Neuronal stem cell (in vitro differentiated cells): ENCODE data around the gene DUS2.
A peak's percentile ranks its signal among the peaks of the same experiment; 100 is the strongest.

ENCODE experiments used
- DNase-seq: peaks from one replicate; pipeline ENCODE4 v3.0.0-alpha.2; 2013; ENCODE audit warnings: low spot score
- H2AFZ ChIP-seq: one replicate; pipeline ENCODE4 v1.6.1; 2013; ENCODE audit warnings: mild to moderate bottlenecking, low read length, inconsistent platforms
- H2AK5ac ChIP-seq: 2 replicates; pipeline ENCODE4 v1.6.1; 2013; ENCODE audit warnings: low read depth, mild to moderate bottlenecking, inconsistent platforms, low read length, moderate library complexity, mixed read lengths
- H2BK120ac ChIP-seq: 2 replicates; pipeline ENCODE4 v1.6.1; 2013; ENCODE audit warnings: low read depth, mild to moderate bottlenecking, inconsistent platforms, low read length, moderate library complexity, mixed read lengths
- H2BK12ac ChIP-seq: one replicate; pipeline ENCODE4 v1.6.1; 2013; ENCODE audit warnings: low read length, inconsistent platforms
- H2BK15ac ChIP-seq: 2 replicates; pipeline ENCODE4 v1.6.1; 2013; ENCODE audit warnings: mild to moderate bottlenecking, low read length, inconsistent platforms, mixed read lengths
- H2BK5ac ChIP-seq: one replicate; pipeline ENCODE4 v1.6.1; 2013; ENCODE audit warnings: inconsistent platforms, mild to moderate bottlenecking, low read length, moderate library complexity
- H3K14ac ChIP-seq: one replicate; pipeline ENCODE4 v1.6.1; 2013; ENCODE audit warnings: low read length, inconsistent platforms
- H3K18ac ChIP-seq: 2 replicates; pipeline ENCODE4 v1.6.1; 2013; ENCODE audit warnings: low read length, inconsistent platforms
- H3K23ac ChIP-seq: 2 replicates; pipeline ENCODE4 v1.6.1; 2013; ENCODE audit warnings: low read depth, mild to moderate bottlenecking, mixed read lengths, low read length, inconsistent platforms; ENCODE audit not compliant: poor library complexity
- H3K27ac ChIP-seq: replicated peaks from 3 replicates; pipeline ENCODE4 v1.5.1; 2013; ENCODE audit warnings: low read length, inconsistent platforms
- H3K27me3 ChIP-seq, 3 experiments: 2 replicates each; pipeline ENCODE4 v1.6.1; 2013; ENCODE audit warnings: low read length in 3 of 3, mild to moderate bottlenecking in 2 of 3, inconsistent platforms in 1 of 3, low read depth in 1 of 3, mixed read lengths in 1 of 3, moderate library complexity in 1 of 3; ENCODE audit not compliant: control insufficient read depth in 3 of 3, insufficient read depth in 3 of 3
- H3K36me3 ChIP-seq, 2 donors: replicated peaks in 1 of 2; 2 replicates each; pipeline ENCODE4 v1.6.1; 2013; ENCODE audit warnings: low read length in 2 of 2; ENCODE audit not compliant: control insufficient read depth in 2 of 2, insufficient read depth in 2 of 2
- H3K4ac ChIP-seq: 2 replicates; pipeline ENCODE4 v1.6.1; 2013; ENCODE audit warnings: inconsistent platforms, mild to moderate bottlenecking, low read length, moderate library complexity
- H3K4me1 ChIP-seq, 2 donors: 1 replicate in 1 of 2; 2 replicates in 1 of 2; pipeline ENCODE4 v1.6.1; 2013; ENCODE audit warnings: low read length in 2 of 2, low read depth in 1 of 2; ENCODE audit not compliant: control insufficient read depth in 2 of 2, insufficient read depth in 1 of 2
- H3K4me2 ChIP-seq: one replicate; pipeline ENCODE4 v1.6.1; 2013; ENCODE audit warnings: mild to moderate bottlenecking, low read length, inconsistent platforms; ENCODE audit not compliant: insufficient read depth, poor library complexity, severe bottlenecking
- H3K4me3 ChIP-seq, 2 donors: 2 replicates each; pipeline ENCODE4 v1.5.1; 2013; ENCODE audit warnings: low read length in 2 of 2, mild to moderate bottlenecking in 2 of 2, inconsistent platforms in 1 of 2, moderate library complexity in 1 of 2
- H3K79me1 ChIP-seq: one replicate; pipeline ENCODE4 v1.6.1; 2013; ENCODE audit warnings: low read depth, mild to moderate bottlenecking, inconsistent platforms, low read length, moderate library complexity
- H3K9ac ChIP-seq: one replicate; pipeline ENCODE4 v1.6.1; 2013; ENCODE audit warnings: mild to moderate bottlenecking, low read depth, low read length, inconsistent platforms; ENCODE audit not compliant: poor library complexity
- H3K9me3 ChIP-seq, 2 donors: replicated peaks in 1 of 2; 2 replicates each; pipeline versions ENCODE3 to v1.6.1; 2013; ENCODE audit warnings: low read length in 2 of 2, mild to moderate bottlenecking in 2 of 2, inconsistent platforms in 1 of 2, low read depth in 1 of 2, mixed read lengths in 1 of 2, moderate library complexity in 1 of 2; ENCODE audit not compliant: control insufficient read depth in 2 of 2, insufficient read depth in 1 of 2
- H4K8ac ChIP-seq: one replicate; pipeline ENCODE4 v1.6.1; 2013; ENCODE audit warnings: low read depth, mild to moderate bottlenecking, inconsistent platforms, low read length, moderate library complexity
- H4K91ac ChIP-seq: one replicate; pipeline ENCODE4 v1.6.1; 2013; ENCODE audit warnings: low read length, low read depth, mild to moderate bottlenecking, inconsistent platforms; ENCODE audit not compliant: poor library complexity
- WGBS, 2 donors: extraction: QIAGEN DNeasy Blood & Tissue Kit; methylation state at CpG; one replicate each; pipeline ENCODE4 v1.1.7; 2013; ENCODE audit warnings: missing lambda C conversion rate in 2 of 2, mixed read lengths in 1 of 2; ENCODE audit not compliant: insufficient read length in 2 of 2, insufficient replicate concordance in 1 of 2; ENCODE audit errors: extremely low coverage in 2 of 2; 5-methylcytosine and 5-hydroxymethylcytosine counted together

Gene DUS2

DNA sequence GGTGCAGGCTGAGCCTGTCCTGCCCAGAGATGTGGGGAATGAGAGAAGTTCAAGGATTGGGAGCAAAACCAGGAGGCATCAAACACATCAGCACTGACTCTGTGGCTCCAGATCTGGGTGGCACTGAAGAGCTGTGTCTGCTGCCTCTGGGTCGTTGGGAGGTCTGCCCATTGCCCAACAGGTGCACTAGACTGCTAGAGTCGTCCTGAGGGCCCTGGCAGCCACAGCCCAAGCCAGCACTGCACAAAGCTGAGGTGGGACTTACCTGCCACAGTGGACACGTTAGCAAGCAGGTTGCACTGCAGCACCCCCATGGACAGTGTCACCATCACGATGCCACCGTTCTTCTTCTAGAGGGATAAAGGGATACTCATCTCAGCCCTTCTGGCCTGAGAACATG, 46.1 kb upstream of the DUS2 start:
- Histone ChIP-seq H3K9ac (no peak overlapping the region), H2BK120ac (no peak overlapping the region), H3K4me3 (no peak overlapping the region), H3K4ac (no peak overlapping the region), H3K36me3 (no peaks in the 10 kb centered on the region), H3K18ac (peak overlapping the region; percentile 59), H3K14ac (no peak overlapping the region), H3K4me2 (no peak overlapping the region), H2BK5ac (no peak overlapping the region), H3K27ac (no peak overlapping the region), H3K23ac (peak overlapping the region; percentile 10), H2BK12ac (no peak overlapping the region), H4K8ac (no peak overlapping the region), H2AK5ac (peak overlapping the region; percentile 1), H3K4me1 (no peaks in the 10 kb centered on the region), H2AFZ (no peak overlapping the region), H3K79me1 (no peaks in the 10 kb centered on the region), H4K91ac (no peak overlapping the region), H2BK15ac (peak overlapping the region; percentile 2), H3K27me3 (peaks cover 0 to 9% (median 0%) of the 10 kb centered on the region in 3 experiments), H3K9me3 (peaks cover 0 to 2% of the 10 kb centered on the region in 2 donors)
- no peak for DNase-seq
- WGBS, 2 donors = no CpG with 5 or more reads among the region's 5 CpGs

DNA sequence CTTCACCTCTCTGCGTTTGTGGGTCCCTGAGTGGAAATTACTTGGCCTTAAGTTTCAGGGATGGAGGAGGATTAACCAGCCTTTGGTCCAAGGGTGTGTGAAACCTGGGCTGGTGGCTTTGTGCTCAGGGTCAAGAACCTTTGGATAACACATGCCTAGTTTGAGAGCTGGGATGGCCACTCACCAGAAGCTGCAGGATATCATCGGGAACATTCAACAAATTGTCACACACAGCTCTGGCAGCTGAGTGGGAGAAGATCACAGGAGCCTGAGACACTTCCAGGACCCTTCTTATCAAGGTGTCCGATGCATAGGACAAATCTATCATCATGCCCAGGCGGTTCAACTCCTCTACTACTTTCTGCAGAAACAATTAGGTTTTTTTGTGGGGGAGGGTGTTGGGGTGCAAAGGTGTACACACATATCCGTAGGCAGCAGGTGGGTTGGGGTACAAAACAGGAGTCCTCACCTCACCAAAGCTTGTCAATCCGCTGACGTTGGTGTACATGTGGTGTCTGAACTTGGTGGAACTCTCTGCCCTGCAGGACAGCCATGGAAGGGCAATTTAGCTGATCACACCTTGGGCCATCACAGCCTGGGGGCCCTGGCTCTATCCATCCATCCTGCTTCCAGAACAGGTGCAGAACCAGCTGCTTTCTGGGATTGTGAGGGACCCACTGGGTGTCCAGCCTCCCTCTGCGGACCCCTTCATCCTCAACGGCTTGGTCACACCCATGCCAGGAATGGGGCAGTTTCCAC, 45.4 kb upstream of the DUS2 start:
- Histone ChIP-seq H2BK12ac (no peak overlapping the region), H3K4me3 (no peak overlapping the region), H3K27me3 (peaks cover 0 to 9% (median 0%) of the 10 kb centered on the region in 3 experiments), H2BK15ac (no peak overlapping the region), H4K91ac (no peak overlapping the region), H3K9me3 (peaks cover 0 to 2% of the 10 kb centered on the region in 2 donors), H3K23ac (peak overlapping the region; percentile 10), H3K14ac (no peak overlapping the region), H3K4me2 (no peak overlapping the region), H2AFZ (no peak overlapping the region), H3K9ac (no peak overlapping the region), H3K4me1 (no peaks in the 10 kb centered on the region), H2BK120ac (no peak overlapping the region), H2BK5ac (no peak overlapping the region), H3K18ac (peak overlapping the region; percentile 39), H3K27ac (no peak overlapping the region), H3K36me3 (no peaks in the 10 kb centered on the region), H3K4ac (no peak overlapping the region), H2AK5ac (no peak overlapping the region), H3K79me1 (no peaks in the 10 kb centered on the region), H4K8ac (no peak overlapping the region)
- DNase-seq = no peak
- WGBS, 2 donors = no CpG with 5 or more reads among the region's 9 CpGs

DNA sequence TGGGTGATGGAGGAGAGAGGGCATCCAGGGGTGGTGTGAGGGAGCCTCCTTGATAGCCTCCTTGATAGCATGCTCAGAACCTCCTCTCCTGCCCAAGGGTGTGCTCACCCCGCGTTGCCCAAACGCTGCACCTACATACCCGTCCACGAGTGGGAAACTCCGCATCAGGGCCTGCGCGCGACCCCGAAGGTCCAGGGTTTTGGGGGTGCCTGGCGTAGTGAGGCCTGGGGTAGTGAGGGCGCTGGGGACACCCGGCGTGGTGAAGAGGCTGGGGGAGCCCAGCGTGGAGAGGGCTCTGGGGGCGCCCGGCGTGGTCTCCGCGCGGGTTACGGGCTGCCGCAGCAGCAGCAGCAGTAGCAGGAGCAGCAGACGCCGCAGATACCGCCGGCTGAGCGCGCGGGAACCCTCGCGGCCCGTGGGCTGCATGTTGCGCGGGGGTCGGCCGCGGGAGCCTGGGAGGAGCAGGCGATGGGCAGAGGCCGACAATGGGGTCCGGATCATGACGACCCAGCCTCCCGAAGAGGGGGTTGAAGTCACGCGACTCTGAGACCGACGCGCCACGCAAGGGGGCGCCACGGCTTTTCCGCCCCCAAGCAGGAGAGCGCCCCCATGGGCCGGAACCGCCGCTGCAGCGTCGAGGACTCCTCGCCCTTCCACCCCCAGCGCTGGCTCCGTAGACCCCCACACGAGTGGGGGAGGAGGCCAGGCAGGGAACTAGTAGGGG, 43.0 kb upstream of the DUS2 start, which contains the start of gene DPEP3:
Gene DPEP3, minus strand, starts transcription at position 545 of the 724 bp plus-strand sequence. Its CDS starts 119 bp downstream, at position 426.
- H3K27me3 ChIP-seq = peaks cover 0 to 9% (median 0%) of the 10 kb centered on the region in 3 experiments
- H4K8ac ChIP-seq = no peak within 1 kb of the TSS
- no peak within 1 kb of the TSS for H4K91ac ChIP-seq
- no peak within 1 kb of the TSS for H2AFZ ChIP-seq
- H2AK5ac ChIP-seq = peak within 1 kb of the TSS; percentile 88
- H3K18ac ChIP-seq = peak within 1 kb of the TSS; percentile 85
- H3K23ac ChIP-seq = peak within 1 kb of the TSS; percentile 68
- peak within 1 kb of the TSS; percentile 97 for H3K4ac ChIP-seq
- H2BK5ac ChIP-seq = peak within 1 kb of the TSS; percentile 33
- H3K4me2 ChIP-seq = no peak within 1 kb of the TSS
- H2BK12ac ChIP-seq = no peak within 1 kb of the TSS
- no peak for DNase-seq
- peaks cover 0 to 4% of the 10 kb centered on the region in 2 donors for H3K9me3 ChIP-seq
- no peaks in the 10 kb centered on the region for H3K36me3 ChIP-seq
- peaks cover 0 to 4% of the 10 kb centered on the region in 2 donors for H3K4me1 ChIP-seq
- no peaks in the 10 kb centered on the region for H3K79me1 ChIP-seq
- H3K4me3 ChIP-seq = no peak within 1 kb of the TSS
- WGBS, 2 donors = no CpG with 5 or more reads among the region's 62 CpGs
- H3K9ac ChIP-seq = no peak within 1 kb of the TSS
- peak within 1 kb of the TSS; percentile 55 for H2BK15ac ChIP-seq
- H3K27ac ChIP-seq = no peak within 1 kb of the TSS
- H2BK120ac ChIP-seq = peak within 1 kb of the TSS; percentile 81
- H3K14ac ChIP-seq = peak within 1 kb of the TSS; percentile 38
